ENCODE results near the gene TMEM168. TPM values are rescaled to one million over a fixed set of nuclear protein-coding genes. Genes with fewer than 3 reads are reported as not detected.
"Not testable (repeated sequence)": the region's sequence is repeated elsewhere in the genome, so short reads cannot be mapped to it uniquely, and the experiment has no call there.

Gene TMEM168
- polyA plus RNA-seq, 1 donor, result 26.8 TPM

DNA sequence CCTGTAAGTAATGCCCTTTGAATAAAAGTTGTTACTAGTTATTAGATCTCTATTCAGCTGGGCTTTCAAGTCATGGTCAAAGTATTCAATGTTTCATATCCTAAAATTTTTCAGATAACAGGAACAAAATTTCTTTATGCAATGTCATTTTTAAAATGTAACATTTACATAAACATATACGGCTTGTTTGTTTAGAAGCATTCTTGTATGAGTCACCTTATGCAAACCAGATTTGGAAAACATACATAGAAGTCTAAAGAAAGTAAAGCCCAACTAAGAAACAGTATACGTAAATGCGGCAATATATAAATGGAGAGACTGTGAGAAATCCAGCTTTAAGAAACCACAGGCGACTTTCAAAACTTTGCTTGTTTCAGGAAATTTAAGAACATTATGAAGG, 10.5 kb downstream of the TMEM168 start:
- DNase-seq, result no peak

DNA sequence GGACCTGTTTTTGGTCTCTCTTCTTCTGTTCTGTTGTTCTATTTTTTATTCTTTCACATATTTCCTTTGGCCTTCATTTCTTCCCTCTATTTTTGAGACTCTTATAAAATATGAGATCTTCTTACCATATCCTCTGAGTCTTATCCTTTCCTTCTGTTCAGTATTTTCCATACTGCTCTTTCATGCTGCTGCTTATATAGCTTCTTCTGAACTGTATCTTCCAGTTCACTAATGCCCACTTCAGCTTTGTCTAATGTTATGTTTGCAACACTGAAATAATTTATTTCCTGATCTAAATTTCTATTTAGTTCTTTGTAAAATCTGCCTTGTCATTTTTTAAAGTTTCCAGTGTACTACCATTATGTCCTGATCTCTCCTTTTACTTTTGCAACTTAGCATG, 12.8 kb downstream of the TMEM168 start:
- no peak for DNase-seq

DNA sequence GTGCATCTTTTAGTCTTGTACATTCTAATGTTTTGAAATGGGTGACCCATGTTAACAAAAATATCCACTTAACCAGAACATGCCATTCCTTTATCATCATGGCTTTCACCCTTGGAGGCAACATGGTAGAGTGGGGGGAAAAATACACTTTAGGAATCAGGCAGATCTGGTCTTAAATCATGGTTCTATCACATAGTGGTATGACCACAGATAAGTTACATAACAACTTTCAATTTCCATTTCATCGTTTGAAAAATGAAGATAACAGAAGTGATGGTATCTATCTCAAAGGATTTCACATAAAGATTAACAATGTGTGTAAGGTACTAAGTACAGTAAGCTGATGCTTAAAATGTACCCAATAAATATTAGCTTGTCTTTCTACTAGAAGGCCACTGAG, 19.0 kb downstream of the TMEM168 start:
- no peak for DNase-seq

DNA sequence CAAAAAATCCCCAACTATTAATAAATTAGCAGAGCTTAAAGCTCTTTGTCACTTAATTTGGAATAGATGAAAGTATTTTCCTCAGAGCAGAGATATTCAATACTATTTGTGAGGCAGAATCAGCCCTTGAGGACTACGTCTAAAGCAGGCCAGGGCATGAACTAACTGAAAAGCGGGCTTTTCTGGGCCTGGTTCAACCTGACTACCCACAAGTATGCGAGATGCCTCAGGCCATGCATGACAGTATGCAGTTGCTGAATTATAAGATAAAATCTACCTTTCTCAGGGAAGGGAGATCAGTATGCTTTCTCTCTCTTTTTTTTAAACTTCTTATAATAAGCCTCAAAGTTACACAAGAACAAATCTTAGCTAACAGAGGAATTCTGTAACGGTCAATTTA, 20.1 kb downstream of the TMEM168 start:
- no peak for DNase-seq

DNA sequence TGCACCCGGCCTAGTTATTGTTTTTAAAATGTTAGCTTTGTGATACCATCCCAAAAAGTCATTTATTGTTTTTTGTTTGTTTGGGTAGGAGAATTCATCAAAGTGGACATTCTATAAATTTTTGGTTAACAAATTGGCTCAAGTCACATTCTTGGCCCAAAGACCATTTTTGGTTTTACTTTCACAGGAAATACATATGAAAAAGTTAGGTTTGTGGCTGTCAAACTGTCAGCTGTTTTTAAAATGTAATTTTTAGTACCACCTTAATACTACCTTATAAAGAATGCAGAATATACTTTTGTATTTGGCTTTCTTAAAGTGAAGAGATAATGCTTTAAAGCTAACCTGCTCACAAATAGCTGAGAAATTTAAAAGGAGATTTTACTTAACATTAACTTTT, 25.1 kb downstream of the TMEM168 start:
- DNase-seq, result no peak

DNA sequence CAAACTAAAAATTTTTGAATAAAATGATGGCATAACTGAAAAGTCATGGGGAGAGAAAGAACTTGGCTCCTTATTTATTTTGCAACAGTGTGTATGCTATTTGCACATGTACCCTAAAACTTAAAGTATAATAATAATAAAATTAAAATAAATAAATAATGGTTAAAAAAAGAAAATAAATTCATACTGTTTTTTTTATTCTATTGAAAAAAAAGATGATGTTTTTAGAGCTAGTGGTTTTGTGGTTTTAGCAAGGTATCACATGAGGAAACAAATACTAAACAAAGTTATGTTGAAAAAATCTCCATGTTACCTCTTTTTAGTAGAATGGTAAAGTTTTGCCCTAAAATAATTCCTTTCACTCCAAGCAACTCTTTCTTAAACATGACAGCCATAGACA, 26.2 kb downstream of the TMEM168 start:
- no peak for DNase-seq

DNA sequence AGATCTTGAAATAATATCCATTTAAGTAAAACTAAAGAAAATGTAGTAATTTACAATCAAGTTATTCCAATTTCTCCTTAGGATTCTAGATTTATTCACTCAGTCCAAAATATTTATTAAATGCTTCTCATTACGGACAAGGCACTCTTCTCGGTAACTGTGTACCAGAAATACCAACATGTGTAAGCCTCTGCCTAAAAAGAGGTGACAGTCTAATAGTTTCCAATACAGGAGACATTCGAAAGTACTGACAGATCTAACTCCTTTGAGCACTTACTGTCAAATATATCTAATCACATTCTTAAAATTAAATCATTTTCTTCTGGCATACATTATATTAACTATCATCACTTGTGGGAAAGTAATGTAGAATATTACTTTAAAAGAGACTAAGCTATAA, 26.9 kb downstream of the TMEM168 start:
- DNase-seq, result no peak

DNA sequence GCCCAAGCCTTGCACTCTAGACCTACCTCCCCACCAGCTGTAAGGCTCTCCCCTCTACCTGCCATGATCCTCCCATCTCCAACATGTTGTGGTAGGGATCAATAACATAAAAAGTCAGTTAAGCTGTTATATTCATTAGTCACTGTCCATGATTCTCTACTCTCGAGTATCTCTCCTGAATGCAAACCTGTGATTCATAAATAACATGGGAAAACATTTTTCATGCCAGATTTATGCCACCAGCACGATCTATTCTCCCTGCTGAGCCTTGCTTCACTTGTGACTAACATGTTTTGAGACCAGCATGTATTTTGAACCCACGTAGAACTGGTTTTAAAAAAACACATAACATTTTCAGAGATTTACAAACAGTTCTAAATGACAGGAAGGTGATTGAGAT, 30.3 kb downstream of the TMEM168 start:
- DNase-seq, result no peak

DNA sequence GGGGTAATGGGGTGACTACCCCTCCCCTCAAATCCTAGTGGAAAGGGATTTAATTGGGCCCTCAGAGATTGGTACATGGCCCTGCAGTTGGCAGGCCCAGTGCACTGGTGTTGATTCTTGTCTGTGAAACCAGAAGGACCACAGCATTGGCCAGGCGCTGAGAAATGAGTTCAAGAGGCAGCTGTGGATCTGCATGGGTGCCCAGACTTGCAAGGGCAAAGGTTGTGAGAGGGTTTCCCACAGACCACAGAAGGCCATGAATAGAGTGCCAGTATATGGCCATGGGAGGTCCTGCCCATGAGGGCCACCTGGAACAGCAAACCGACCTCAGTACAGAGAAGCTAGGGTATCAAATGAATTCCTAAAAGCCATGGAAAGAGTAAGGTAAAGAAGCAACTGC, 32.9 kb downstream of the TMEM168 start:
- DNase-seq, result no peak

DNA sequence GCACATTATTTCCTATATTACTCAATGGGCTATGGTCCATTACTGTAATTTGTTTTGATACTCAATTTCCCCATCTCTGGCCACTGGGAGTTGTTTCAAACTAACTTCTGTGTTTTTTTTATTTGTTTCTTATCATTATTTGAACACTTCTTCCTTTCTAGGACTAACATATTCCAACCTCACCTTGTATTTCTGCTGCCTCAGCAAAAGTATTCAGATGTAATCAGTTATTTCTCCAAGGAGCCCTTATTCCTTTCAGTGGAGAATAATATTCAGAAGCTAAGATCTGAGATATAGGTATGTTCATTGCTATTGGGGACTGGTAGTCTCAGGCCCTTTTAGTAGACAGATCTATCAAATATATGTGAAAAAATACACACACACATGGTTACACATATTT, 36.9 kb downstream of the TMEM168 start:
- DNase-seq, result no peak

DNA sequence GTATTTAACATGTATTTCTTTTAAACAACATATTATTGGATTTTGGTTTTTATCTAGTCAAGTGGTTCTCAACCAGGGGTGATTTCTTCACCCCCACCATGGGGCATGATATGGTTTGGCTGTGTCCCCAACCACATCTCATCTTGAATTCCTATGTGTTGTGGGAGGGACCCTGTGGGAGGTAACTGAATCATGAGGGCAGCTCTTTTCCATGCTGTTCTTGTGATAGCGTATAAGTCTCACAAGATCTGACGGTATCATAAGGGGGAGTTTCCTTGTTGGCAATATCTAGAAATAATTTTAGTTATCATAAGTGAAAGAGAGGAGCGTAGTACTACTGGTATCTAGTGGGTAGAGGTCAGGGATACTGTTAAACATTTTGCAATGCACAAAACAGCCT, 37.6 kb downstream of the TMEM168 start:
- no peak for DNase-seq

DNA sequence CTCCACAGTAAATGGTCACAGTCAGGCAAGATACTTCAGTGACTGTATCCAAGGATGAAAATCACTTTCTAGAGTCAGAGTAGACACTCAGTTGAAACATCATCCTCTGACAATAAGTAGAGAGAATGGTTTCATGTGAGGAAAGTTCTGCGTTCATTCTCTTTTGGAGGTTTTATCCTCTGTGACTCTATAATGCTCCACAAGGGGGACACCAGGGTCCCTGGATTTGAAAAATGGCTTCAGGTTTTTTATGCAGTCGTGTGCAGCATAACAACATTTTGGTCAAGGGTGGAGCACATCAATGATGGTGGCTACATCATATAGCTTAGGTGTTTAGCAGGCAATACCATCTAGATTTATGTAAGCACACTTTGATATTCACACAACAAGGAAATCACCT, 40.4 kb downstream of the TMEM168 start:
- DNase-seq, result no peak

DNA sequence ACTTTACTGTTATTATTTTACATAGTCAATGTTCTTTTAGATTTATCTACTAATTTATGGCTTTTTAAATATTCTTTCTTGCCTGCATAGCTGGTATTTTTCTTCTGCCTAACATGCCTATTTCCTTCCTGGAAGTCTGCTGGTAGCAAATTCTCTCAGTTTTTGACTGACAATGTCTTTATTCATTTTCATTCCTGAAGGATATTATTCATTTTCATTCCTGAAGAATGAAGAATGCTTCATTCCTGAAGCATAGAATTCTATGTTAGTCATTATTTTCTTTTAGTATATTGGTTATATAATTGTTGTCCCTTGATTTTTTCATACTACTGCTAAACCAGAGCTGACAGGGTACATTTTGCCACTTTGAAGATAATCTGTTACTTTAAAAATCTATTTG, 41.8 kb downstream of the TMEM168 start:
- no peak for DNase-seq

DNA sequence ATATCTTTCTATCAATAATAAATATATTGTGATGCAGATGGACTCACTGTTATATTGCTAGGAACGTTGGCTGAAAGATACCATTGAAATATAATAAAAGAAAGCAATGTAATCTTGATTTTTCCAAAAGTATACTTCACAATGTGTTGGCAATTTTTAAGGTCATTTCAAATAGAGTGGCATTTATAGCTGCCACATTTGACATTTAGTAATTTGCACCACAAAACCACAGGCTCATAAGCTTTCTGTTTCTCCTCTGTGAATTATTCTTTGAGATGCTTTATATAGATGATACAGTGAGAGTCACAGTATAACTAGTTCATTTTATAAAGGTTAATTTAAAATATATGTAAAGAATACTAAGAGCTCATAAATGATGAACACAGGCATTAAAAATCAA, 44.6 kb downstream of the TMEM168 start:
- no peak for DNase-seq

DNA sequence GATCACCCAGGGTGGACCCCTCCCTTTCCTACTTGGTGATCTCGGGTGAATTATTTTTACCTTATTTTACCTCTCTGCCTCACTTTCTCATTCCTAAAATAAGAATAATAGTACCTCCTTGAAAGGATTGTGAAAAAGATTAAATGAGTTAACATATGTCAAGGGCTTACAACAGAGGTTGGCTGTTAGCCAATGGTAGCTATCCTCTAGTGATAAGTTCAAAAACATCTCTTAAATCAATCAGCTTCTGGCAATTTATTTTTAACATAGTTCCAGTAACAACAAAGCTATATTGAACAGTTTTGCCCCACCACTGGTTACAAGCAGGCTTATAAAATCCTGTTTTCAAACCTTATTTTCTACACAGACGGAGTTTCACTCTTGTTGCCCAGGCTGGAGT, 45.4 kb downstream of the TMEM168 start:
- no peak for DNase-seq

DNA sequence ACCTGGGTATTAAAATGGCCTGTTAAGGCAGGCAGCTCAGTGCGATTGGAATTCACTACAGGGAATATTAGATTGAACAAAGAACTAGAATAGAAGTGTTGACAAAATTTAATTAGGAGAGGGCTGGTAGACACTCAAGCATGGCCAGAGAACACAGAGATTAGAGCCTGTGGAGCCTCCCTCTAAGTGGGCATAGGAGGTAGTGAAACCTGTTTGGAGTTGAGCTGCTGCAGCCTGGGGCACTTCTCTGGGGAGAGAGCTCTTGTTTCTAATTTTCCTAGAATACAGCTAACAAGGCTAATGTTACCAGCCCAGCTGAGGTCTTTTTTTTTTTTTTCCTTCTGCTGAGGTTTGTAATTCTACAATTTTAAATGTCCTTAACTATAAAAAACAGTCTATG, 46.4 kb downstream of the TMEM168 start:
- DNase-seq, result no peak

DNA sequence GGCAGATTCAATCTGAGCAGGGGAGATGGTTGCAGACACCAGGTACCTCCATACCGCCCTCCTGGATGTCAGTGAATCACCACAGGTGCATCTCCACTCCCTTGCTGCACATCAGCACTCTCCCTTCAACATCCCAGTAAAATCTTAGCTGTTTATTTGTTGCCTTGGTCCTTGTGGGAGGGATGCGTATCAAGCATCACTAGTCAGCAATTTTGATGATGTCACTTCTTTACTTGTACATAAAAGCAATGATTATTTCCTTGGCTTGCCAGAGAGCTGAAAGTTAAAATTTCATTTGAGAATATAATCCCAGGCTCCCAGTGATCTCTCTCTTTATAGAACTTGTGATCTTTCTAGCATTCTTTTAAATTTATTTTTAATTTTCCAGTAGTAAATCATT, 49.5 kb downstream of the TMEM168 start:
- no peak for DNase-seq

DNA sequence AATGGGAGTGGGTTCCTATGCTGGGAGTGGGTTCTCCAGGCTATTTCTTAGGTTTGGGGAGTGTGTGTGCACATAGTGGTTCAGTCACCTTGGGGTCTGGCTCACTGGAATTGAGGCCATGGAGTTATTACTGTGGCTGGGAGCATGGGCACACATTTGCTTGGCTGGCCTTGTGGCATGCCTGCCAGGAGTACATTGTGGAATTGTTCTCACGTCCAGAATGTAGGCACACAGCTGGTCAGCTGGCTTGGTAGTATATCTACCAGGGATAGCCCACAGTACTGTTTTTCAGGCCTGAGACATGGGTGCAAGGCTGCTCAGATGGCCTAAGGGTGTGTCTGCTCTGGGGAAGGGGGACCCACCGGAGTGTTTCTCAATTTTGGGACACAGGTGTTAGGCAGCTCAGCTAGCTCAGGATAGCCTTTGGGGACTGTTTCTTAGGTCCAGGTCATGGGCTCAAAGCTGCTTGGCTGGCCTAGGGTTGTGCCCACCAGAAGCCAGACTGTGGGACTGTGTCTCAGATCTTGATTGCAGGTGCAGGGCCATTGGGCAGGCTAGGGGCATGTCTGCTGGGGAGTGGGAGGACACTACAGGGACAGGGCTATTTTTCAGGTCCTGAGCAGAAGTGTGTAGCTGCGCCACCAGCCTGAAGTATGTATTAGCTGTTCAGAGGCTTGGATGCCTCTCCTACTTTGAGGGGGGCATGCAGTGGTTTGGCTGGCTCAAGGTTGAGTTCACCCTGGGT, 50.6 kb downstream of the TMEM168 start:
- DNase-seq, result no peak

DNA sequence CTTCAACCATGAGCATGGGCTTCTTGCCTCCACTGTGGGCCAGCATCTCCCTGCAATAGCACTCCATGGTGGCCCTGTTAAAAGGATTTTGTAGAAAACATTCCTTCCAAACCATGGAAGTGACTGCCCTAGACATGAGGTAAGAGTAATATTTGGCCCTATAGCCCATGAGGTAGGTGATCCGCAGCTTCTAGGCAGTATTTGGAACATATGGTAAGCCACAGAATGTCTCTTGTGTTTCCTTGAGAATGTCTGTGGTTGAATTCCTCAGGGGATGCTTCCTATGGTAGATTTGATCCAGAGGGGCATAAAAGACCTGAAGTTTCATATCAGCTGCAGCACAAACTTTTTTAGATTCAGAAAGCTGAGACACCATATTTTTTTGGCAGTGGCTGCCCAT, 54.9 kb downstream of the TMEM168 start:
- no peak for DNase-seq

DNA sequence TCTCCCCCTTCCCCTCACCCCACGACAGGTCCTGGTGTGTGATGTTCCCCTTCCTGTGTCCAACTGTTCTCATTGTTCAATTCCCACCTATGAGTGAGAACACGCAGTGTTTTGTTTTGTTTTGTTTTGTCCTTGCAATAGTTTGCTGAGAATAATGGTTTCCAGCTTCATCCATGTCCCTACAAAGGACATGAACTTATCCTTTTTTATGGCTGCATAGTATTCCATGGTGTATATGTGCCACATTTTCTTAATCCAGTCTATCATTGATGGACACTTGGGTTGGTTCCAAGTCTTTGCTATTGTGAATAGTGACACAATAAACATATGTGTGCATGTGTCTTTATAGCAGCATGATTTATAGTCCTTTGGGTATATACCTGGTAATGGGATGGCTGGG, 58.9 kb downstream of the TMEM168 start:
- not testable (repeated sequence) for DNase-seq

DNA sequence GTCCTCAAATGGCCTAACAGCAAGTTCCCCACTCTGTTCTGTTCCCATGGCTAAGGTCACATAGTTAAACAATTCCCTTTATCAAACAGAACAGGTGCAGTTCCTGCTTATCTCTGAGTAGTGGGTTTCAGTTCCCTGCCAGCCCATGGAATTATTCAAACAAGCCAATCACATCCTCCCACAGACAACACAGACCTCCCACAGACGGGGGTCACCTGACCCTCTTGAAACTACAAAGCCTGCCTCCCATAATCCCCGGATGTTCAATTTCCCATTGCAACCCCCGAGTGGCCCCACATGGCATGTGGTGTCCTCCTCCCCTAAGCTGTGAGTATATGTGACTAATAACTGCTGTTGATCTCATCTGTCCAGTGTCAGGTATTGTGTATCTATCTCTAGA, 64.1 kb downstream of the TMEM168 start:
- DNase-seq, result no peak

DNA sequence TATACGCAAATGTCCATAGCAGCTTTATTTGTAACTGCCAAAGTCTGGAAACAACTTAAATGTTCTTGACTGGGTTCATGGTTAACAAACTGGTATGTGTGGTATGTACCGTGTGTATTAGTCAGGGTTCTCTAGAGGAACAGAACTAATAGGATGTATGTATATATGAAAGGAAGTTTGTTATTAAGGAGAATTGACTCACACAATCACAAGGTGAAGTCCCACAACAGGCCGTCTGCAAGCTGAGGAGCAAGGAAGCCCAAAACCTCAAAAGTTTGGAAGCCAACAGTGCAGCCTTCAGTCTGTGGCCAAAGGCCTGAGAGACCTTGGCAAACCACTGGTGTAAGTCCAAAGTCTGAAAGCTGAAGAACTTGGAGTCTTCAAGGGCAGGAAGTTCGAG, 66.8 kb downstream of the TMEM168 start:
- DNase-seq, result no peak

DNA sequence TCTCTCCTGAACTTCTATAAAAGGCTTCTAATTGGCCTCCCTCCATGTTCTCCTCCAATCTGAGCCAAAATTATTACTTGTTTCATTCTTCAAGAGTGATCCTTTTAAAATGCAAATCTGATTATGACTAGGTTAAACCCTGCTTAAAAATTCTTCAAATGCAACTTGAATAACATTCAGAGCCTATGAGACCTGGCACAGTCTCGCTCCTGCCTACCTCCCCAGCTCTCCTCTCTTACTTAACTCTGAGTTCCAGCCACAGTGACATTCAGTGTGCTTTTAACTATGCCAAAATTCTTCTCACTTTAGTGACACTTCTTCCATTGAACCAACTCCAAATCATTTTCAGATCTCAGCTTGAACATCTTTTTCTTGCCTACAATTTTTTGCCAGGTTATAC, 68.8 kb downstream of the TMEM168 start:
- DNase-seq, result no peak

DNA sequence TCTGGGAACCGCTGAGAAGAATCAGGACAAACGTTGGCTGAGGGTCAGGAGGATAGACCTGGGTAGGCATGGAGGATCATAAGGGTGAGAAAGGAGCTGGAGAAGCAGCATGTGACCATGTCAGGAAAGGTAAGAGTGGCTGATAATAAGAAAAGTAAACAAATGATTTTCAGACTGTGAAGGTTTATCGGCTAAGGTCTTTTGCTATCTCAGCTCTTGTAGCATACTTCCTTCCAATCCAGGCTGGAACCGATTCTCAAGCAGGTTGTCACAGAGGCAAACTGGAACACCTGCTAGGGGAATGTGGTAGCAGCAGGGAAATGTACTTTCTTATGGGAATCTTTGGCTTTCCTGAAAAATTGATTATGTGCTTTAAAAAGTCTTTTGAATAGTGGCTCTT, 74.7 kb downstream of the TMEM168 start:
- no peak for DNase-seq

DNA sequence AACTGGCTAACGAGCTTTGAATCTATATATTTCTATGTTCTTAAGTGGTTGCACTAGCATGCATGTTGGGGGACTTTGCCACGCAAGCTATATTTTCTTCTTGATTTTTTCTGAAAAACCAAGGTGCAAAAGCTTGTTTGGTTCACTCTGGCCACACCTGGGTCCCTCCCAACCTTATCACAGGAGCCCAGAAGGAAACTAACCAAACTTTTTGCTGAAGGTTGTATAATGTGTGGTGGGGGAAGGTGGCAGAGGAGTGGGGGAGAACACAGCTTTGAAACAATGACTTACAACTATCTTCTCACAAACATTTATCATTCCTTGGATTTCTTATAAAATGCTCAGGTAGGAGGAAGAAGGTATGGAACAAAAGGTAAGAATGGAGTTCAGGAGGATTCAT, 75.3 kb downstream of the TMEM168 start:
- DNase-seq, result no peak
